MM.1S (cell line): ENCODE results near the gene FARP2.

Experiments used
- DNase-seq: peaks from one replicate; pipeline ENCODE4 v3.0.0-alpha.2; 2015
- H2AFZ ChIP-seq: fragments of 300-600 bp; sonication (generic); 2 replicates; pipeline ENCODE4 v1.6.0; 2016; ENCODE audit warnings: antibody characterized with exemption, low read length
- H3F3A ChIP-seq: fragments of 300-600 bp; sonication (generic); 2 replicates; pipeline ENCODE4 v1.6.1; 2016; ENCODE audit warnings: mild to moderate bottlenecking, antibody characterized with exemption, low read length, moderate library complexity, mixed read lengths; ENCODE audit not compliant: insufficient read depth
- H3K27ac ChIP-seq: fragments of 300-600 bp; sonication (generic); 2 replicates; pipeline ENCODE4 v1.5.1; 2016; ENCODE audit warnings: mild to moderate bottlenecking, low read length
- H3K27me3 ChIP-seq: fragments of 300-600 bp; sonication (generic); replicated peaks from 2 replicates; pipeline ENCODE4 v1.6.0; 2016; ENCODE audit warnings: low read length; ENCODE audit not compliant: insufficient read depth
- H3K36me3 ChIP-seq: fragments of 300-600 bp; sonication (generic); replicated peaks from 2 replicates; pipeline ENCODE4 v1.6.1; 2016; ENCODE audit warnings: mild to moderate bottlenecking, low read length, mixed read lengths; ENCODE audit not compliant: insufficient read depth
- H3K4me1 ChIP-seq: fragments of 300-600 bp; sonication (generic); 2 replicates; pipeline ENCODE4 v1.6.1; 2016; ENCODE audit warnings: low read length, mixed read lengths
- H3K4me2 ChIP-seq: fragments of 300-600 bp; sonication (generic); 2 replicates; pipeline ENCODE4 v1.6.0; 2016; ENCODE audit warnings: low read depth, low read length
- H3K4me3 ChIP-seq: fragments of 300-600 bp; sonication (generic); 2 replicates; pipeline ENCODE4 v1.5.1; 2016; ENCODE audit warnings: low read length, mixed read lengths
- H3K79me2 ChIP-seq: fragments of 300-600 bp; sonication (generic); 2 replicates; pipeline ENCODE4 v1.6.1; 2016; ENCODE audit warnings: mixed run types, low read length, mixed read lengths
- H3K9ac ChIP-seq: fragments of 300-600 bp; sonication (generic); 2 replicates; pipeline ENCODE4 v1.6.1; 2016; ENCODE audit warnings: low read length, mixed read lengths
- H3K9me2 ChIP-seq: fragments of 300-600 bp; sonication (generic); replicated peaks from 2 replicates; pipeline ENCODE4 v1.6.1; 2016; ENCODE audit warnings: mild to moderate bottlenecking, low read length, mixed read lengths; ENCODE audit not compliant: insufficient read depth
- H3K9me3 ChIP-seq: fragments of 300-600 bp; sonication (generic); replicated peaks from 2 replicates; pipeline ENCODE4 v1.6.1; 2016; ENCODE audit warnings: mild to moderate bottlenecking, low read length, mixed read lengths; ENCODE audit not compliant: insufficient read depth
- H4K20me1 ChIP-seq: fragments of 300-600 bp; sonication (generic); 2 replicates; pipeline ENCODE4 v1.6.1; 2016; ENCODE audit warnings: mild to moderate bottlenecking, low read length, moderate library complexity, mixed read lengths; ENCODE audit not compliant: insufficient read depth
- CTCF ChIP-seq: fragments of 300-600 bp; sonication (generic); IDR thresholded peaks from 2 replicates; pipeline ENCODE4 v1.5.1; 2016; ENCODE audit warnings: antibody characterized with exemption, low read length, mixed read lengths
- EZH2 ChIP-seq: fragments of 300-600 bp; sonication (generic); optimal IDR thresholded peaks from 2 replicates; pipeline ENCODE3; 2017; ENCODE audit warnings: low read depth, mild to moderate bottlenecking, antibody characterized with exemption, low read length, mixed read lengths
- EZH2phosphoT487 ChIP-seq: fragments of 300-600 bp; sonication (generic); IDR thresholded peaks from 2 replicates; pipeline ENCODE4 v1.6.1; 2018; ENCODE audit warnings: antibody characterized with exemption, low read length

Gene FARP2

GRCh38 chr2:241481687-241482086, 125.6 kb downstream of the FARP2 start:
- H3K9me3 ChIP-seq: no peaks in the 10 kb centered on the region
- no peak overlapping the region for H2AFZ ChIP-seq
- no peak overlapping the region for H3K27ac ChIP-seq
- H3K4me3 ChIP-seq: no peak overlapping the region
- H3K9ac ChIP-seq: no peak overlapping the region
- H3K4me1 ChIP-seq: no peaks in the 10 kb centered on the region
- H4K20me1 ChIP-seq: no peaks in the 10 kb centered on the region
- H3K36me3 ChIP-seq: no peaks in the 10 kb centered on the region
- DNase-seq: no peak
- H3K27me3 ChIP-seq: no peaks in the 10 kb centered on the region
- no peaks in the 10 kb centered on the region for H3K9me2 ChIP-seq
- H3F3A ChIP-seq: no peaks in the 10 kb centered on the region
- no peak for TF ChIP-seq EZH2
- TF ChIP-seq CTCF: no peak
- no peak for TF ChIP-seq EZH2phosphoT487
- no peaks in the 10 kb centered on the region for H3K79me2 ChIP-seq
- H3K4me2 ChIP-seq: no peak overlapping the region

- Histone ChIP-seq H3K4me2 (no peak overlapping the region), H3K4me3 (no peak overlapping the region), H2AFZ (no peak overlapping the region), H3K9me2 (no peaks in the 10 kb centered on the region), H3K9me3 (no peaks in the 10 kb centered on the region), H3K4me1 (no peaks in the 10 kb centered on the region), H3F3A (no peaks in the 10 kb centered on the region), H3K27ac (no peak overlapping the region), H4K20me1 (no peaks in the 10 kb centered on the region), H3K27me3 (no peaks in the 10 kb centered on the region), H3K9ac (no peak overlapping the region), H3K36me3 (no peaks in the 10 kb centered on the region), H3K79me2 (no peaks in the 10 kb centered on the region)
- no peak for DNase-seq
- TF ChIP-seq EZH2 (no peak), CTCF (no peak), EZH2phosphoT487 (no peak)
These were observed 126.3 kb downstream of the FARP2 start for GRCh38 chr2:241482126-241482955.

DNA sequence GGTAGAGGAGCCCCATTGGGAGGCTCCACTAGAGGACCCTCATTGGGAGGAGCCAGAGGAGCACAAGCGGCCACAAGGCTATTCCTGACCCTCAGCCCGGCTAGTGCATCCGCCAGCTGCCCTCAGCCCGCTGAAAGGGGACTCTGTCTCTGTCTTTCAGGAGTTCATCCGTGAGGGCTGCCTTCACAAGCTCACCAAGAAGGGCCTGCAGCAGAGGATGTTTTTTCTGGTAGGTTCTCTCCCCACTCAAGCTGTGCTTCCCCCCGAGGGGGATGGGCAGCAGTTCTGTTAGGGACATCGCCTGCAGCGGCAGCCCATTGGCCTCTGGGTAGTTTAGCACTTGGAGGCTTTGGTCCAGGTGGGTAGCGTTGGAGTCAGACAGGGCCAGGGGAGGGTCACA, 127.2 kb downstream of the FARP2 start:
- H2AFZ ChIP-seq: no peak overlapping the region
- H3K4me2 ChIP-seq: no peak overlapping the region
- H3K9ac ChIP-seq: no peak overlapping the region
- no peaks in the 10 kb centered on the region for H3K27me3 ChIP-seq
- H3K9me3 ChIP-seq: no peaks in the 10 kb centered on the region
- no peak for TF ChIP-seq EZH2
- no peak for TF ChIP-seq EZH2phosphoT487
- TF ChIP-seq CTCF: no peak
- no peaks in the 10 kb centered on the region for H3K9me2 ChIP-seq
- H3F3A ChIP-seq: no peaks in the 10 kb centered on the region
- H3K79me2 ChIP-seq: no peaks in the 10 kb centered on the region
- H3K36me3 ChIP-seq: no peaks in the 10 kb centered on the region
- H3K4me1 ChIP-seq: no peaks in the 10 kb centered on the region
- no peak overlapping the region for H3K4me3 ChIP-seq
- no peak overlapping the region for H3K27ac ChIP-seq
- H4K20me1 ChIP-seq: no peaks in the 10 kb centered on the region
- DNase-seq: no peak
